NCI-H226 (cell line): ENCODE data around the gene GMDS.

Experiments used
- DNase-seq: peaks from one replicate; pipeline ENCODE4 v3.0.0-alpha.2; 2015

Gene GMDS

GRCh38 chr6:2033544-2033943, 211.9 kb downstream of the GMDS start:
- no peak for DNase-seq

GRCh38 chr6:2030682-2031244, 214.6 kb downstream of the GMDS start:
- no peak for DNase-seq

- no peak for DNase-seq
Observed at GRCh38 chr6:2029952-2030351, 215.5 kb downstream of the GMDS start.

GRCh38 chr6:2029130-2029794, 216.1 kb downstream of the GMDS start:
- no peak for DNase-seq

- DNase-seq, result no peak
Observed at GRCh38 chr6:2028457-2029038, 216.9 kb downstream of the GMDS start.

- DNase-seq, result no peak
Observed at GRCh38 chr6:2026133-2026532, 219.3 kb downstream of the GMDS start.

- no peak for DNase-seq
Observed at GRCh38 chr6:2021713-2022125, 223.7 kb downstream of the GMDS start.

- DNase-seq, result peak; percentile 32
Observed at GRCh38 chr6:2020909-2021308, 224.5 kb downstream of the GMDS start.

- DNase-seq, result no peak
Observed at GRCh38 chr6:2019051-2019450, 226.4 kb downstream of the GMDS start.

GRCh38 chr6:2016040-2016439, 229.4 kb downstream of the GMDS start:
- DNase-seq, result no peak

GRCh38 chr6:2008383-2008976, 236.9 kb downstream of the GMDS start:
- DNase-seq, result no peak

GRCh38 chr6:2007165-2007564, 238.2 kb downstream of the GMDS start:
- no peak for DNase-seq

- DNase-seq, result no peak
Observed at GRCh38 chr6:2004888-2005287, 240.5 kb downstream of the GMDS start.

- DNase-seq, result no peak
Observed at GRCh38 chr6:2000962-2001361, 244.4 kb downstream of the GMDS start.

- DNase-seq, result no peak
Observed at GRCh38 chr6:1997702-1998101, 247.7 kb downstream of the GMDS start.

- peak; percentile 2 for DNase-seq
Observed at GRCh38 chr6:1995636-1996035, 249.8 kb downstream of the GMDS start.

GRCh38 chr6:1993042-1993441, 252.4 kb downstream of the GMDS start:
- DNase-seq, result peak; percentile 57

- DNase-seq, result no peak
Observed at GRCh38 chr6:1991332-1991878, 254.0 kb downstream of the GMDS start.

GRCh38 chr6:1988843-1989242, 256.6 kb downstream of the GMDS start:
- no peak for DNase-seq

- DNase-seq, result peak; percentile 39
Observed at GRCh38 chr6:1987640-1988039, 257.8 kb downstream of the GMDS start.

- DNase-seq, result no peak
Observed at GRCh38 chr6:1986454-1987243, 258.8 kb downstream of the GMDS start.

- no peak for DNase-seq
Observed at GRCh38 chr6:1984346-1984994, 260.9 kb downstream of the GMDS start.

GRCh38 chr6:1983850-1984249, 261.6 kb downstream of the GMDS start:
- DNase-seq, result no peak
